Smooth muscle cell of the brain vasculature (primary cell): Measurements from ENCODE around the gene LSP1.
"Not testable (repeated sequence)": the region's sequence is repeated elsewhere in the genome, so short reads cannot be mapped to it uniquely, and the experiment has no call there.

ENCODE experiments used
- DNase-seq: peaks from one replicate; pipeline ENCODE4 v3.0.0-alpha.2; 2012; ENCODE audit warnings: low read depth, low spot score

LSP1 gene

DNA sequence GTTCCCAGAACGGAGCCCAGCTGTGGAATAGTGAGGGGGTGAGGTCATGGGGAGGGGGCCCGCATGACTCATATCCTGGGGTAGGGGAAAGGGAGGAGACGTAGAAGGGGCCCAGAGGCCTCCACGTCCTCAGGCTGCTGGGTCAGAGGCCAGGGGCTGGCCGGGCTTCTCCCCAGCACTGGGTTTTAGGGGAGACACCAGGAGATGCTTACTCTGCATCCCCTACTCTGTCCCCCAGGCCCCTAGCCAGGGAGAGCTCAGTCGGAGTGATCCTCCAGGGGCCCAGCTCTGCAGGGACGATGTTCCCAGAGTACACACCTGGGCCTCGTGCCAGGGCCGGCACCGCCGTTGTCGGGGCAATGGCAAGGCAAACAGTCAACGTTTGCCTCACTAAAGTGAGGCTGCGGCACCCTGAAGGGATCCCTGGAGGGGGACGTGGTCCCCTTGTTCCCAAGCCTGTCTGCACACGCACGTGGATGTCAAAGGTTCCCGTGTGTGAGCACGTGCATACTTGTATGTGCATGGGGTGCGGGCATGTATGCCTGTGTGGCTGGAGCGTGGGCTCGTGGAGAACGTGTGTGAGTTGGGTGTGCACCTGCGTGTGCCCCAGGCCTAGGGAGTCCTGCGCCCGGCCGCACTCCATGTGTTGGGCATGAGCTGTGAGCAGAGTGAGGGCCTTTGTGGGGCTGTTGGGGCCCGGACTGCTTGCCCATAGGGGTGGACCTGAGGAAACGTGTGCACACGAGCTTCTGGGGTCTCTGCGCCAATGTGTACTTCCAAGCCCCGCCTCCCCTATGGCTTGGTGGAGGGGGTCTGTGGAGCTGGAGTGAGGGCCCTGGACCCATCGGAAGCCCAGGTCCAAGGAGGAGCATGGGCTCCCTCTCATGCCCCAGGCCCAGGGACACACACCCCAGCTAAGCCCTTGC, 24.6 kb downstream of the LSP1 start:
- no peak for DNase-seq

DNA sequence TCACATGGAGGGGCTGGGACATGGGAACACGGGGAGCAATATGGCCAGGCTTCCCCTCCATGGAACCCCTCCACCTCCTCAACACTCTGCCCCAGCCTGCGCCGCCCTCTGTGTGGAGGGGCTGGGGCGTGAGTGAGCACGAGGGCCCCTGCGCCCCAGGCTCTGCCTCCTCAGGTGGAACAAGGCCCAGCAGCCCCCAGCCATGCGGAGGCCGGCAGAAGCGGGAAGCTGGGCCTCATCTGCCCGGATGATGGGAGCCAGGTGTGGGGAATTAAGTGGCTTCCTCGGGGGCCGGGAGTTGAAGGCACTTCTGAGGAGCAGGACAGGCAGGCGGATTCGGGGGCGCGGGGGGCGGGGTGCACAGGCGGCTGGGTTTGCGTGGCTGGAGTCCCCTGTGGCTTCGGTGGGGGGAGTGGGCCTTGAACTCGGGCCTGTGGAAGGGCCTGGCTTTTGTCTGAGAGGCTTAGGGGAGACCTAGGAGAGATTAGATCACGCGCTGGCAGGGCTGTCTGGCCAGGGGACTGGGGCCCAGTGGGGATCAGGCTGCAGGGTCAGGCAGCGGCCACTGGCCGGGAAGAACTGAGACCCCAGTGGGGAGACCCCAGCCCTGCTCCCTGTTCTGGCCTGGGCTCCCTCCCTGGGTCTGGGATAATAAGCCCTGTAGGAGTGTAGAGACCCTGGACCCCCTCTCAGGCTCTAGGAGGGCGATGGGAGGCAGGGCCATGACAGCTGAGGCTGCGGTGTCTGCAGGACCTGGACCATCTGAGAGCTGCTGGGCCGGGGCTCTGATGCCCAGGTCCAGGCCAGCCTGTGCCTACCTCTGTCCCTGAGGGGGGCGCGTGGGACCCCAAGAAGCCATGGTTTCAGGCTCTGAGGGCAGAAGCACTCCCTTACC, 25.5 kb downstream of the LSP1 start:
- no peak for DNase-seq

DNA sequence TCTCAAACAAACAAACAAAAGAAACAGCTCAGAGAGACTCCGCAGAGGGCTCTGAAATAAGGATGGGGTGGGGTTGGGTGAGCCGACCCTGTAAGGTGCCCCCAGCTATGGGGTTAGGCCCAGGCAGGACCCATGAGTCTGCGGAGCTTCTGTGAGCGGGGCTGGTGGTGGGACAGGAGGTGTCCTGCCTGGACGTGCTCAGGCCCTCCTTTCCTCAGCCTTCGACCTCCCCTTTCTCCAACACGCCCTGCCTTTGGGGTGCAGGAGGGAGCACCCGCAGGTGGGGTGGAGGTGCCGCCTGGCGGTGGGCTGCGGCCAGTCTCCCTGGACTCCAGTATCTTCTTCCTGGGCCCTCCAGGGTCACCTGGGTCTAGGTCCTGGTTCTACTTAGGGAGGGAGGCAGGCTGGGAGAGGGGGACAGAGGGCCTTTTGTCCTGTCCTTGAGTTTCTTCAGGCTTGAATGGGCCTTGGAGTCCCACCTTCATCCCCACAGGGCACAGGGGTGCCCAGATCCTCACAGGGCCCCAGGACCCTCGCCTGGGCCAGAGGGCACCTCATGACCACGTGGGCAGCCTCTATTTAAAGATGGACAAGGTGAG, 26.6 kb downstream of the LSP1 start:
- DNase-seq, result no peak

DNA sequence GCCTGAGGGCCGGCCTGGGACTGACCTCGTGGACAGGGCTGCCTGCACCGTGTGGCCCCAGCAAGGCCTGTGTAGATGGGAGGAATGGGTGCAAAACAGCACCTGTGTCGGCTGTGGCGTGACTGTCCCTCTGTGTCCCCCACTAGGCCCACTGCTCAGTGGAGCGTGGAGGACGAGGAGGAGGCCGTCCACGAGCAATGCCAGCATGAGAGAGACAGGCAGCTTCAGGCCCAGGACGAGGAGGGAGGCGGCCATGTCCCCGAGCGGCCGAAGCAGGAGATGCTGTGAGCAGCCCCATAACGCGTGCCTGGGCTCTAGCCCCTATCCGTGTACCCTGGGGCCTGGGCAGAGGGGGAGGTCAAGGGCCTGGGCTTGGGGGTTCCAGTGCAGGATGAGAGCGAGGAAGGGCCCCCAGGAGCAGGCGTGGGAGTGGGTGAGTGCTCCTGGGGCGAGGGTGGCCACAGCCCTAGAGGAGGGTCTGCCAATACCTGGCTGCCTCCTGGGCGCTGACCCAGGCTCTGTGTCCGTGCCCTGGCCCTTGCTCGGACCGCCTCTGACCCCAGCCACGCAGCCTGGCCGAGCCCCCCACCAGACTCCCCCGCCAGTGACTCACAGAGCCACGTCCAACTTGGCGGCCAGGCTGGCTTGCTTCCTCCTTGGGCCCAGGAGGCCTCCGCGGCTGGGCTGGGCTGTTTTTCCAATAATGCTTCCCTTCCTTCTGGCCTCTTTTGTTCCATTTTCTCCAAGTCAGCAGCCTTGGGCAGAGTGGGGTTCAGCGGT, 27.2 kb downstream of the LSP1 start:
- DNase-seq, result no peak

DNA sequence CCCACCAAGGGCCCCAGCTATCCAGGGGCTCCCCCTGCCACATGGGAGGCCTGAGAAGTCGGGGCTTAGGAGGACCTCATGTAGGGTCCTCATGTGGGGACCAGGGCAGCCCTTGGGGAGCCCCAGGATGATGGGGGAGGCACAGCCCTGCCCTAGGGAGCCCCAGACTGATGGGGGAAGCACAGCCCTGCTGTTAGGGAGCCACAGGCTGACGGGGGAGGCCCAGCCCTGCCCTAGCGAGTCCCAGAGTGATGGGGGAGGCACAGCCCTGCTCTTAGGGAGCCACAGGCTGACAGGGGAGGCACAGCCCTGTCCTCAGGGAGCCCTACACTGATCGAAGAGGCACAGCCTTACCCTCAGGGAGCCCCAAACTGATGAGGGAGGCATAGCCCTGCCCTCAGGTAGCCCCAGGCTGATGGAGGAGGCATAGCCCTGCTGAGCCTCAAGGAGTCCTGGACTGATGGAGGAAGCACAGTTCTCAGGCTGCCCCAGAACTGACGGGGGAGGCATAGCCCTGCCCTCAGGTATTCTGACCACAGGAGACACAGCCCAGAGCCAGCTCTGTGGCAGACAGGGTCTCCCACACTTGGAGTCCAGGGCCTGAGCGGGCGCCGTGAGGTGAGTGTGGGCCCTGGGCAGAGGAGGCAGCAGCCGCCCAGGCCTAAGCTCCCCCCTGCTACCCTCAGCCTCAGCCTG, 28.0 kb downstream of the LSP1 start:
- no peak for DNase-seq

DNA sequence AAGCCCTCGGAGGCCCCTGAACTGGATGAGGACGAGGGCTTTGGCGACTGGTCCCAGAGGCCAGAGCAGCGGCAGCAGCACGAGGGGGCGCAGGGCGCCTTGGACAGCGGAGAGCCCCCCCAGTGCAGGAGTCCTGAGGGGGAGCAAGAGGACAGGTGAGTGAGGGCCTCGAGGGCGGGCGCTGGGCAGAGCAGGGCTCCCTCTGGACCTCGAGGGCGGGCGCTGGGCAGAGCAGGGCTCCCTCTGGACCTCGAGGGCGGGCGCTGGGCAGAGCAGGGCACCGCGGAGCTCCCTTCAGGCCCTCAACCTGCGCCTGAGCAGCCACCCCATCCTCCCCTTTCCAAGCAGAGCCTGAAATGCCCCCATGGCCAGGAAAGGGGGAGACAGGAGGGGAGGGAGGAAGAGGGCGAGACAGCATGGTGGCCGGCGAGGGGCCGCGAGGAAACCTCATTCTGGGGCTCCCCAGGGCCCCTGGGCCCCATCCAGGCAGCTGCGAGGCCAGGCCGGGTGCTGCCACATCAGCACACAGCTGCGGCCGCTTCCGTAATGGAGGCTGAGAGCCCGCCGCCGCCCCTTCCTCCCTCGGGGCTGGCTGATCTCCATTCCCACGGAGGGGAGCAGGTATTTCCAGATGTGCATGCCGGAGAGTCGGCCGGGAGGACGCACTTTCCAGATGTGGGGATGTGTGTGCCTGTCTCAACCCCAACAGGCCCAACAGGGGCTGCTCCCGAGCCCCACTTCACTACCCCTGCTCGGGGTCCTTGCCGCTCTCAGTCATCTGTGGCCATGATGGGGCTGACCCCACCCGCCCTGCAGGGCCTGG, 28.8 kb downstream of the LSP1 start:
- DNase-seq, result no peak

DNA sequence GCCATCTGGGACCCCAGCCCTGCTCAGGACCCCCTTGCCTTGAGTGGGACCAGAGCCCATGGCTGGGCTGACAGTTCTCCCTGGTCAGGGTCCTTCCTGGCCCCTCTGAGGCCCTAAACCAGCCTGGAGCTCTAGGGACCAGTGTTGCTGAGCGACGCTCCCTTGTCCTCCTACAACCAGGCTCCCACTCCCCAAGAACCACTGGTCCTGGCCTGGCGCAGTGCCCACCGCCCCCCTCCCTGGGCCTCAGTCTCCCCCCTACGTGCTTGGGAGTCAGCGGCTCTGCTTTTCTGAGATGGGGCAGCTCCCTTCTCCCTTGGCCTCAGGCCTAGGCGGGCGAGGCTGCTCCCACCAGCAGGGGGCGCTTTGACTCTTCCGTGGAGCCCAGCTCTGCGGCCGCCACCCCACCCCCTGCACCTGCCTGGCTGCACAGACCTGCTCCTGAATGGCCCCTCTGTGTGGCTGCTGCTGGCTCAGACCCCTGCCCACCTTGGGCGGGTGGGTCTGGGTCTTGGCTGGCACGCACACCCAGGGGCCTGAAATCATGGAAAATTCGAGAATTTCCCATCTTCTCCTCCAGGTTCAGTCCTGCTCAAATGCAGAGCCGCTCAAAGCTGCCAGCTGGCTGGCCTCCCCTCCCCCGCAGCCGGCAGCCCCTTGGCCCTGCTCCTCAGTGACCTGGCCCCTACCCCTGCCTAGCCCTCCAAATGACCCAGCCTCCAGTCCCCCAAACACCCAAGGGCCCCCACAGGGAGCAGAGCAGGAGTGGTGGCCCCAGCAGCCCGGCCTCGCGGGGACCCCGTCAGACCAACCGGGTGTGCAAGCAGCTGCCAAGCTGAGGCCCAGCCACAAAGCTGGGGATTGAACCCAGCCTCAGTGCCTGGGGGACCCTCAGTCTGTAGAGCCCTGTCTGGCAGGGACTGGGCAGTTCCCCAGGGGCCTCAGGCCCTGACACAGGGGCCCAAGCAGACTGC, 29.7 kb downstream of the LSP1 start:
- DNase-seq, result peak; percentile 51

DNA sequence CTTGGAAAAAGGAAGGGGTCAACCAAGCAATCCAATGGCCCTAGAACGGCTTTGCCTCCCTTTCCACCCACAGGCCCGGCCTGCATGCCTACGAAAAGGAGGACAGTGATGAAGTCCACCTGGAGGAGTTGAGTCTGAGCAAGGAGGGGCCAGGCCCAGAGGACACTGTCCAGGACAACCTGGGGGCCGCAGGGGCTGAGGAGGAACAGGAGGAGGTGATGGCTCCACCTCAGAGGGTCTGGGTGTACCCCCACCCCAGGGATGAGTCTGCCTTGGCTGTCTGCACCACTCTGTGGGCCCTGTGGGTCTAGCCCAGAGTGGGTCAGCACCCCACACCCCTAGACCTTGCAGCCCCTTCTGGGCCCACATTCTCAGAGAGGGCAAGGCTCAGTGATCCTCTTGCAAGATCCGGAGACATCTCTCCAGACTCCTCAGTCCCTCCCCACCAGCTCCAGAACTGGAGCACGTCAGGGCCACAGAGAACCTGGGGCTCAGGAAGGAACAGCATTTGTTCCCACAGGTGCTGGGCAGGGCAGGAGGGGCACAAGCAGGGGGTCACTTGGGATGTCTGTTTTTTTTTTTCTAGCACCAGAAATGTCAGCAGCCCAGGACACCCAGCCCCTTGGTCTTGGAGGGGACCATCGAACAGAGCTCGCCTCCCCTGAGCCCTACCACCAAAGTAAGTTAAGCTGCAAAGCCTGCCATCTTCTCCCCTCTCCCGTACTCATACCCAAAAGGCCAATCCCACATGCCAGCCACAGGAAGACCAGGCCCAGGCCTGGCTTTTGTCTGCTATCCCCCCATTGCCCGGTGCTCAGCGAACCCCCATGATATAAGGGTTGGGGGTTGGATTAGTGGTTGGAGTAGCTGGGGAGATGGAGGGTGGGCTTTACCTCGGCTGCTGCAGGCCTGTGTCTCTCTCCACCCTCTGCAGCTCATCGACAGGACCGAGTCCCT, 30.7 kb downstream of the LSP1 start:
- no peak for DNase-seq

DNA sequence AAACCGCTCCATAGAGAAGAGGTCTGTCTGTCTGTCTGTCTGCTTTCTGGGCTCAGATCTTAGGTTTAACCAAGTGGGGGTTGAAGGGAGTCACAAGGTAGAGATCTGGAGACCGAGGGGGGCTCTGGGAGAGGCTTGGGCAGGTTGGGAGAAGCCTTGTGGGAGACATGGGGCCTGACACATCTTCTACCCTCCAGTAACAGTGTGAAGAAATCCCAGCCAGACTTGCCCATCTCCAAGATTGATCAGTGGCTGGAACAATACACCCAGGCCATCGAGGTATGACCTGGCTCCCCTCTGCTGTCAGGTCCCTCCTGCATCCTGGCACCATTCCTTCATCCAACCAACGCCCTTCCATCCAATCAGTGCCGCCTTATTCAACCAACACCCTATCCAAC, 31.4 kb downstream of the LSP1 start:
- DNase-seq, result no peak

DNA sequence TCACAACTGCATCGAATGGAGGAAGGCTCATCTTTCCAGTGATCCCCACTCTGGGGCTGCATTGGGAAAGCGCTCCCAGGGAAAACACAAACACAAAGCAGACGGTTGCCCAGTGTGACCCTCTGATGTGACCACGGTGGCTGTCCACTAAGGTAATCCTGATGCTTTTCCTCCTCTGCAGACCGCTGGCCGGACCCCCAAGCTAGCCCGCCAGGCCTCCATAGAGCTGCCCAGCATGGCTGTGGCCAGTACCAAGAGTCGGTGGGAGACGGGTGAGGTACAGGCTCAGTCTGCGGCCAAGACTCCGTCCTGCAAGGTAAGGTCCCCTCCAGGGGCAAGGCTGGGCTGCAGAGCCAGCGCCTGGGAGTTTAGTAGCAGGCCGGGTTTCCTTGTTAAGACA, 33.7 kb downstream of the LSP1 start:
- not testable (repeated sequence) for DNase-seq

DNA sequence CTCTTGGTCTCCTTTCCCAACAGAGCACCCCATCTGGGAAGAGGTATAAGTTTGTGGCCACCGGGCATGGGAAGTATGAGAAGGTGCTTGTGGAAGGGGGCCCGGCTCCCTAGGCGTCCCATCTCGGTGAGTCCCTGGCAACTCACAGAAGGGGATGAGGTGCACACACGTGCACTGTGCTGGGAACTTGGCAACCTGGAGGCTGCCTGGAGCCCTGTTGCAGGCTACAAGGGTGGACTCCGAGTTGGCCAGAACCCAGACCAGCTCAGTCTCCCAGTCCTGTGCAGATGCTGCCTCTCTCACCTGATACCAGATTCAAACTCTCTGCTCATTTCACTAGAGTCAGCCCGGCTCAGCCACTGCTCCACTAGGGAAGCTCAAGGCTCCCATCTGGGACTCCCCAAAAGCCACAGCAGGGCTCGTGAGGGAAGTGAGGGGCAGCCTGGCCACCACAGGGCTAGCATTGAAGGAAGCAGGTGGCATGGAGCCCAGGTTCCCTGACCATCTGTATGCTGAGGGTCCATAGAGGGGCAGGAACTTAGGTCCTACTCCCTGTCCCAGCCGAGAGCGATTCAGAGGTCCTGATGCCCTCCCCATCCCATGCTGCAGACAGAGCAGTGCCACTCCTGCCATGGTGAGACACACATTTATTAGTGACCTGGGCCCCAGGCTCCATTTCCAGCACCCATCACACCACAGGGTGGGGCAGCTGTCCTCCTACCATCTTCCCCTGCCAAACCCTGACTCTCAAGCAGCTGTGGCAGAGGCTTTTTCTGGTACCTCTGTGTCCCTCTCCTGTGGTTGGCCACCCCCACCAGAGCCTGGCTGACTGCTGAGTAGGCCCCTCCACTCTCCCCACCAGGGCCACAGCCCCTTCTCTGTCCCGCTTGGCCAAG, 34.8 kb downstream of the LSP1 start:
- no peak for DNase-seq

DNA sequence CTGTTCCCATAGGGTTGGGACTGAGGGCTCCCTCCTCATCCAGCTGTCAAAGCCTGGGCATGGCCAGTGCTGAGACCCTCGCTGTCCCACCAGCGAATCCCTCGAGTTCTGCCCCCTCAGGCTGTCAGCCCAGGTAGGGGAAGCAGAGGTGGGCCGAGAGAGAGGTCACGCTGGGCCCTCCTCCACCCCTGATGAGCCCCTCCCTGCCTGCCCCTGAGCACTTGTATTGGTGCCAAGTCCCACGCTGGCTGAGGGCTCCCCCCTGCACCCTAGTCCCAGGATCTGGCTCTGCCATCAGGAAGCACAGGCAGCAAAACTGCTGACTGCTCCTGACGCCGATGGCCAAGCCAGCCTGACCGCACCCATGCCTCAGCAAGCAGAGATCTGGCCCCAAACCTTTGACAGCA, 35.5 kb downstream of the LSP1 start:
- DNase-seq, result no peak

DNA sequence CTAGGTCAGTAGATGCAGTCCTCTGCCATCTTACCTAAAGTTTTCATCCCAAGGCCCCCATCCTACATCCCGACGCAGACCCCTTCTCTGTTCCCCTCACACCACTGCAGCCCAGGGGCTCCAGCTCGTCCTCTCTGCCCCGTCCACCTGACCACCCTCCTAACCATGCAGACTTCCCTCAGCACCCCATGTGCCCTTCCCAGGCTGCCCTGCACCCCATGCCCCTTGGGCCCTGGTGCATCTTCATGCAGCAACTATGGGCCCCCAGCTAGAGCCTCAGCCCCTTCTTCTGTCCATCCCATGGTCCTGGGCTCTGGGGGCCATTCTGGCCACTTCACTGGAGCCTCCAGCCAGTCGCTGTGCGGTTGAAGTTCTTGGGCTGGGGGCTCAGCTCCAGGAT, 35.9 kb downstream of the LSP1 start:
- DNase-seq, result no peak

DNA sequence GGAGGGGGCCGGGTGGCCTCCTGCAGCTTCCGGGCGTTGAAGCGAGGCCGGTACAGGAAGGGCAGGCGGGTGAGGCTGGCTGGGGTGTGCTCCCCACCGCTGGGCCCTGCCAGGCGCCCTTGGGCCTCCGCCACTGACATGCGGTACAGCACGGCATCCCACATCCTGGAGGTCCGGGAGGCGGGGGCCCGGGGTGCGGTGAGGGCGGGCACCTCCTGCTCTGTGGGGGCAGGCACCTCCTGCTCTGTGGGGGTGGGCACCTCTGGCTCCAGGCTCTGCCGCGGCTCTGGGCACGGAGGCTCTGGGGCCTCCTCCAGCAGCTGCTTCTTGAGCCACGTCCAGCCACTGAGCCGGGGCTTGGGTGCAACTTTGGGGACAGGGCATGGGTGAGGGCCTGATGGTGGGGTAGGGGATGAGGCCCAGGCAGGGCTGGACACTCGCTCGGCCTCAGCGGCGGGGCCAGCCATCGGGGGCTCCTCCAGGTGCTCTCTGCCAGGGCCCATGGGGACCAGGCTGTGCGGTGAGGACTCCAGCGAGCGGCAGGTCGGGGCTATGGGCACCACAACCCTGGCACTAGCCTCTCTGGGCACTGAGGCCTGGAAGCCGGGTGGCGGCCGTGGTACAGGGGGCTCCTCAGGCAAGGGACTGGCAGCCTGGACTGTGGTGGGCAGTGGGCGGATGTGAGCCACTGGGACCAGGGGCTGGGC, 36.5 kb downstream of the LSP1 start:
- DNase-seq, result no peak

DNA sequence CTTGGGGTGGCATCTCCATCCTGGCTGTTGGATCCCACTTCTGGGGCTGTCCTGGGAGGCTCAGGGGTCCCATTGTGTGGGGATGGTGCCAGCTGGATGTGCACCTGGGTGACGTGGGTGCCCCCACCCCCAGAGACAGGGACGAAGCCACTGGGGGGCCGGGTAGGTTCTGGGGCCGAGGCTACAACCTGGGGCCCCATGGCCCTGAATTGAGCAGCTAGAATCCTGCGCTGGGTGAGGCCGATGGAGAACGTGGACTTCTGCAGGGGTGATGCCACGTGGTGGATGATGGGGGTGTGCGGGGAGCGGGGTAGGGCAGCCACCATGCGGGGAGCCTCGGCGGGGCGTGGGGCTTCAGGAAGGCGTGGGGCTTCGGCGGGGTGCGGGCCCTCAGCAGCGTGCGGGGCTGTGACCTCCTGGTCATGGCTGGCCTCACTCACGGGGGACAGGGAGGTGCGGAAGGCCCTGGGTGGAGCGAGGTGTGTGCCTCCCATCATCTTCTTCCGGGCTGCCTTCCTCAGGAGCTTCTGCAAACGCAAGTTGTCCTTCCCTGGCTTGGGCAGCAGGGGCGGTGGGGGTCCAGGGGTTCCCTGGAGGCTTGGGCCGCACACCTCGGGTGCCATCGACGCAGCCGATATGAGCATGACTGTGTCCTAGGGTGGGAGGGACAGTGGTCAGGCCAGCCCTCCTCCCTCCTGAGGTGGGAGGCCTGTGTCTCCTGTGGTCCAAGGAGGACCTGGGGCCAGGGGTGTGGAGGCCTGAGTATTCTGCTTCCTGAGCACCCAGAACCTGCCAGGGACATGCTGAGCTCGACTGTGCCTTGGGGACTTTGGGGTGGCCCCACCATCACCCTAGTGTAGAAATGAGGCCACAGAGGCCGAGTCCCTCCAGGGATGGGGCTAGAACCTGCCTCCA, 37.3 kb downstream of the LSP1 start:
- no peak for DNase-seq
